Lower leg skin (tissue), 4 donors: ENCODE measurements around the gene DIAPH1. TPM values are rescaled to one million over a fixed set of nuclear protein-coding genes. Genes with fewer than 3 reads are reported as not detected.

ENCODE experiments used
- DNase-seq, 2 donors: peaks; one replicate each; pipeline ENCODE4 v3.0.0-alpha.2; 2019; ENCODE audit warnings: low spot score in 2 of 2
- H3K4me3 ChIP-seq: fragments of 200-600 bp; sonication (generic); 2 replicates; pipeline ENCODE4 v1.5.1; 2017; ENCODE audit warnings: mild to moderate bottlenecking, low read depth; ENCODE audit not compliant: poor library complexity, severe bottlenecking
- POLR2A ChIP-seq, 2 donors: fragments of 450-650 bp; IDR thresholded peaks; one replicate each; pipeline ENCODE4 v1.6.1; 2016 to 2017; ENCODE audit warnings: antibody characterized with exemption in 2 of 2, mild to moderate bottlenecking in 1 of 2, moderate library complexity in 1 of 2
- WGBS, 2 donors: methylation state at CpG; one replicate each; pipeline ENCODE4 v1.1.5; 2018; 5-methylcytosine and 5-hydroxymethylcytosine counted together
- intact Hi-C: fragments of 100-400 bp; cut with DNase I; formaldehyde crosslinking; loops from one replicate; pipeline ENCODE4 v1.15.0; 2023; ENCODE audit warnings: low total_unique reads
- total RNA-seq, 4 donors: library from RNA; depleted of rRNA; stranded (reverse); fragments of >200 nt; gene quantifications; one replicate each; pipeline ENCODE4 v1.1.0, GENCODE V29; 2016
- TF ChIP-seq, protein P1 (sequence below), 3 donors: fragments of 450-650 bp; IDR thresholded peaks; one replicate each; pipeline ENCODE4 v1.5.1; 2016; ENCODE audit warnings: antibody characterized with exemption in 3 of 3, mild to moderate bottlenecking in 3 of 3, moderate library complexity in 2 of 3

The DIAPH1 gene
- total RNA-seq, 4 donors from 2014 or later: 64.9 to 101 (median 88.7) TPM

DNA sequence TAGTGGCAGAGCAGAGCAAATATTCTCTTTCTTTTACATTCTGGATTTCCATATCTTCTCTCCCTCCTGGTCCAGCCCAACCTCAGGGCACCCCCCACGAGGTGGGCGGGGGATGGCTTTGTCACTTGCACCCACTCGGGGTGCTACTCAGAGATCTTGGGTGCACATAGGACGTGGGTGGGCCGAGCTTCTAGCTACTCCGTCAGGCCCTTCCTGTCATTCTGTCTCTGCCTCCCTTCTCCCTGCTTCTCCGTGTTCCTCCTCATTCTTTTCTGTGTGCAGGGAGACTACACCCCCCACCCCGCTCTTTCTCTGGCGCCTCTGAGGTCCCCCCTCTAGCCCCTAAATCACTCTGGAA is 110.4 kb downstream of the DIAPH1 start:
- H3K4me3 ChIP-seq: no peak overlapping the region
- WGBS, 2 donors: 43 to 47% methylated on average over 9 of the region's 9 CpGs
- TF ChIP-seq, protein P1, sequence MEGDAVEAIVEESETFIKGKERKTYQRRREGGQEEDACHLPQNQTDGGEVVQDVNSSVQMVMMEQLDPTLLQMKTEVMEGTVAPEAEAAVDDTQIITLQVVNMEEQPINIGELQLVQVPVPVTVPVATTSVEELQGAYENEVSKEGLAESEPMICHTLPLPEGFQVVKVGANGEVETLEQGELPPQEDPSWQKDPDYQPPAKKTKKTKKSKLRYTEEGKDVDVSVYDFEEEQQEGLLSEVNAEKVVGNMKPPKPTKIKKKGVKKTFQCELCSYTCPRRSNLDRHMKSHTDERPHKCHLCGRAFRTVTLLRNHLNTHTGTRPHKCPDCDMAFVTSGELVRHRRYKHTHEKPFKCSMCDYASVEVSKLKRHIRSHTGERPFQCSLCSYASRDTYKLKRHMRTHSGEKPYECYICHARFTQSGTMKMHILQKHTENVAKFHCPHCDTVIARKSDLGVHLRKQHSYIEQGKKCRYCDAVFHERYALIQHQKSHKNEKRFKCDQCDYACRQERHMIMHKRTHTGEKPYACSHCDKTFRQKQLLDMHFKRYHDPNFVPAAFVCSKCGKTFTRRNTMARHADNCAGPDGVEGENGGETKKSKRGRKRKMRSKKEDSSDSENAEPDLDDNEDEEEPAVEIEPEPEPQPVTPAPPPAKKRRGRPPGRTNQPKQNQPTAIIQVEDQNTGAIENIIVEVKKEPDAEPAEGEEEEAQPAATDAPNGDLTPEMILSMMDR (IDR thresholded peaks at IDR 0.05): no peak
- no peak for TF ChIP-seq POLR2A (IDR thresholded peaks at IDR 0.05)
- intact Hi-C loops: no loop called here
- DNase-seq: no peak

DNA sequence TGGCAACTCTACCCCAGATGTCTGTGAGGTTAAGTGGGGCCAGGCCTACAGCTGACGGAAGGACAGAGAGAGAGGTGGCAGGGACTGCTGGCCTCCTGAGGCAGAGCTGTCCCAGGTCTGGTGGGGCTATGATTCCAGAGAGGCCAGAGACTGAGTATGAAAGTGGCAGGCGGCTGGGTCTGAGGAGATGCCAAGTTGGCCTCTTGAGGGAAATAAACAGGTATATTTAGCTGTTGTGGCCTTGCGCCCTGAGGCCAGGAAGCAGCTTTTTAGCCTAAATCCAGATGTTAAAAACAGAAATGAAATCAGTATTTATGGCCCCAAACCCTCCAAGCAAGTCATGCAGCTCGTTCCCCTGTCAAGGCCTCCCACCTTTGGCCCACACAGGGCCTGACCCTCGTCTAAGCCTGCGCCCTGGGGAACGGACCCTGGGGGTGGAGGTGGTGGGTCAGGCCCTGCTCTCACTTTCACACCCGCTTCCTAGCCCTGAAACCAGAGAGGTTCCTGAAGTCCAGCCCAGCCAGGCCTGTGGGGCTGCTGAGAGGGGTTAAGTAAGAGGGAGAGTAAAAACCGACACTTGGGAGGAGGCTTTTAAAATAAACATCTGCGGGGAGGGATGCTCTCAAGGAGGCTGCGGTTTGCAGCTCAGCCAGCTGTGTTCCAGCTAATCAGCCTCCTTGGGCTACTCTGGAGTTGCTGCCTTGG is 111.3 kb downstream of the DIAPH1 start:
- DNase-seq: no peak
- intact Hi-C loops: no loop called here
- no peak overlapping the region for H3K4me3 ChIP-seq
- WGBS, 2 donors: 48 to 53% methylated on average over 11 of the region's 11 CpGs
- TF ChIP-seq POLR2A (IDR thresholded peaks at IDR 0.05): no peak
- TF ChIP-seq, protein P1 (IDR thresholded peaks at IDR 0.05): no peak

DNA sequence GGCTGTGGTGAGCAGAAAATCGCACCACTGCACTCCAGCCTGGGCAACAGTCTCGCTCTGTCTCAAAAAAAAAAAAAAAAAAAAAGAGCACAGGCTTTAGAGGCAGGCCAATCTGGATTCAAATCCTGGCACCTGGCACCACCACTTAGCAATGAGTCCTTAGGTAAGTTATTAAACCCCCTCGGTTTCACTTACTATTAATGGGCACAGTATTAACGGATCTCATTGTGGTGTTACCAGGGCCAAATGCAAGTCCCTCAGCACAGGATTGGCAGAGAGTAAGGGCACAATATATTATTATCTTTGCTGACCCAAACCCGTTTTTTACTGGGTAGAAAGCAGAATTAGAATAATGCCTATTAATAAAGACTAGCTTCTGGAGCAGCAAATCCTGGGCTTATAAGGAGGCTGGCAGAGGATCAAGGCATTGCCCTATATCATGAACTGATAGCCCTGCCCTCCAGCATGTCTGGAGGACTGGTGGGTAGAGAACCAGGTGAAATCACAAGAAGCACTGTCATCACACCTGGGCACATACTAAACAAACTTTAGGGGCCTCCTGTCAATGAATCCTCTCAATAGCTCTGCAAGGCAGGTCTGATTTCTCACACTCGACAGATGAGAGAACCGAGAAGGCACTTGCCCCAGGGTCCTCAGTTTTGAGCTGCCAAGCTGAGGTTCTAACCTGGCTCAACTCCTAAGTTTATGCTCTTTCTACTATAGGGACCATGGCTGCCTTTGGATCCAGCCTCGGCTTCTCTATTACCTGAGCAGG is 112.2 kb downstream of the DIAPH1 start:
- whole genome bisulfite sequencing, 2 donors: 74 to 78% methylated on average over 8 of the region's 8 CpGs
- DNase-seq: no peak
- H3K4me3 ChIP-seq: no peak overlapping the region
- TF ChIP-seq, protein P1 (IDR thresholded peaks at IDR 0.05): no peak
- no peak for TF ChIP-seq POLR2A (IDR thresholded peaks at IDR 0.05)
- intact Hi-C loops: no loop called here

DNA sequence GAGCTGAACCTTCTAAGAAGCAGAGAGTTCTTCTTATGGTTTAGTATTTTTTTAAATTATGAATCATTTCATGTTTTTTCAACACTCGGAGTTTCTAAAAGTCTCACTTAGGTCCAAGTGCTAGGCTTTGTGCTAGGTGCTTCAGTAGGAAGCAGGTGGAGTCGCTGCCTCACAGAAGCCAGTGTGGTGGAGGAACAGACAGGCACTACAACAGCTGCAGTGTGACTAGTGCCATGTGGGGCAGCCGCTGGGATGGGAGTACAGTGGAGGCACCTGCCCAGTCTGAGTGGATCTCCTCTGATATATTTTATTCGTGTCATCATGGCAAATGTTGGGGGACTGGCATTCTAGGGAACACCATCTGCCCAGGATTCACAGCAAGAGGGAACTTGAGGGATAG is 114.6 kb downstream of the DIAPH1 start:
- no peak overlapping the region for H3K4me3 ChIP-seq
- 92 to 98% methylated on average over 4 of the region's 4 CpGs for WGBS, 2 donors
- no peak for DNase-seq
- TF ChIP-seq, protein P1 (IDR thresholded peaks at IDR 0.05): no peak
- TF ChIP-seq POLR2A (IDR thresholded peaks at IDR 0.05): no peak
- intact Hi-C loops: no loop called here

DNA sequence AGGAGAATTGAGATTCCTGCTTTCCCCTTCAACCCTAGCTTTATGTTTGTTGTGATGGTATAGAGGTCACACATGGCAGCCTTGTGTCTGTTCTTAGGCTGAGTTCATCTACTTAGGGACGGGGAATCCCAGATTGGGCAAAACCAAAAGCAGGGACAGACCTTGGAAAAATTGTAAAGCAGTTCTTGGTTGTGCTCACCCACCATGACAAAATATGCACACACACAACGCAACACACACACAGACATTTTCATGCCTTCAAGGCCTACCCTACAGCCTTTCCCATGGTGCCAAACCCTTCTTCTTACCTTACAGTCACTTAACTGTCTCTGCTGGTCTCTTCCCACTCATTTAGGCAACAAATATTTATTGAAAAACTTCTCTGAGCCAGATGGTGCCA is 115.1 kb downstream of the DIAPH1 start:
- 89 to 96% methylated on average over 2 of the region's 2 CpGs for WGBS, 2 donors
- TF ChIP-seq POLR2A (IDR thresholded peaks at IDR 0.05): no peak
- TF ChIP-seq, protein P1 (IDR thresholded peaks at IDR 0.05): no peak

More for the DNA sequence above, 115.1 kb downstream of the DIAPH1 start:
- no peak for DNase-seq
- no peak overlapping the region for H3K4me3 ChIP-seq
- intact Hi-C loops: no loop called here
